ENCODE results near the gene ZMYM4. TPM values are rescaled to one million over a fixed set of nuclear protein-coding genes. Genes with fewer than 3 reads are reported as not detected.

The ZMYM4 gene
- total RNA-seq, 1 donor from 2014 or later: 92.6 TPM

DNA sequence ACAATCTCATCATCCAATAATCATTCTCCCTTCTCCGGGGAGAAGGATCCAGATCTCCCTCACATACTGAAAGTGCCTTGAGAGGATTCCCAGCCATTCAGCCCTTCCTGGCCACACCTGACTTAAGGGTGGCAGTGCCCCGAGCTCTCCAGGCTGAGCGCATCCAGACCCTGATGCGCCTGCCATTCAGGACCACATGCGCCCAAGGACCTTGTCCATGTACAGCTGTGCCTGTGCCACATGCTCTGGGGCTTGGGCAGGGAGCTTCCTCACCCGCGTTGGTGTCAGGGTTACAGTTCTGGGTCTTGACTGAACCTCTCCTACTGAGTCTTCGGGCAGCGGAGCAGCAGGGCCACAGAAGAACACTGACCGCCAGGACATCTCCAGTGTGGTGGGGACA, 167.6 kb downstream of the ZMYM4 start:
- no peak for DNase-seq (ENCODE audit: low read depth, low spot score)
- H3K9me3 Mint-ChIP-seq: no peaks in the 10 kb centered on the region
- TF ChIP-seq, protein P1, sequence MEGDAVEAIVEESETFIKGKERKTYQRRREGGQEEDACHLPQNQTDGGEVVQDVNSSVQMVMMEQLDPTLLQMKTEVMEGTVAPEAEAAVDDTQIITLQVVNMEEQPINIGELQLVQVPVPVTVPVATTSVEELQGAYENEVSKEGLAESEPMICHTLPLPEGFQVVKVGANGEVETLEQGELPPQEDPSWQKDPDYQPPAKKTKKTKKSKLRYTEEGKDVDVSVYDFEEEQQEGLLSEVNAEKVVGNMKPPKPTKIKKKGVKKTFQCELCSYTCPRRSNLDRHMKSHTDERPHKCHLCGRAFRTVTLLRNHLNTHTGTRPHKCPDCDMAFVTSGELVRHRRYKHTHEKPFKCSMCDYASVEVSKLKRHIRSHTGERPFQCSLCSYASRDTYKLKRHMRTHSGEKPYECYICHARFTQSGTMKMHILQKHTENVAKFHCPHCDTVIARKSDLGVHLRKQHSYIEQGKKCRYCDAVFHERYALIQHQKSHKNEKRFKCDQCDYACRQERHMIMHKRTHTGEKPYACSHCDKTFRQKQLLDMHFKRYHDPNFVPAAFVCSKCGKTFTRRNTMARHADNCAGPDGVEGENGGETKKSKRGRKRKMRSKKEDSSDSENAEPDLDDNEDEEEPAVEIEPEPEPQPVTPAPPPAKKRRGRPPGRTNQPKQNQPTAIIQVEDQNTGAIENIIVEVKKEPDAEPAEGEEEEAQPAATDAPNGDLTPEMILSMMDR (conservative IDR thresholded peaks at IDR 0.05): no peak
- peaks cover 4% of the 10 kb centered on the region for H3K36me3 Mint-ChIP-seq (ENCODE audit: low read depth)
- H3K4me1 Mint-ChIP-seq: no peaks in the 10 kb centered on the region
- no peak overlapping the region for H3K4me3 Mint-ChIP-seq
- no peak overlapping the region for H3K27ac Mint-ChIP-seq (ENCODE audit: unreplicated experiment)
- H3K27me3 Mint-ChIP-seq (ENCODE audit: low read depth): no peaks in the 10 kb centered on the region

DNA sequence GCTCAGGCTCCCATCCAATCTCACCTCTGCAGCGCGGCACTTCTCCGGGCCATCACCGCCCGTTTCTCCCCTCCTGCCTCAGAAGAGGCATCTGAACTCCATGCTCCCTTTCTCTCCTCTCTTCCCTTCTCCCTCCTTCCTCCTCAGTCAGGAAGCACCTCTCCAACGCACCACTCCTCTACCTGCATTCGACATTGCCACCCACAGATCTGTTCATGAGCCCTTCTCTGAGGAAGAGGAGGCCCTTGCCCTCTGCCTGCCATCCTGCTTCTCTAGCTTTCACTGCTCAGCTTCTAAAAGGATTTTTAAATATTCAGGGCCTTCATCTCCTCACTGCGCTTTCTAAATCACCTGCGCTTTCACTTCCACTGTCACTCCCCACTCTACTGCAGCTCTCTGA, 168.7 kb downstream of the ZMYM4 start:
- H3K27me3 Mint-ChIP-seq (ENCODE audit: low read depth): no peaks in the 10 kb centered on the region
- H3K36me3 Mint-ChIP-seq (ENCODE audit: low read depth): no peaks in the 10 kb centered on the region
- no peaks in the 10 kb centered on the region for H3K9me3 Mint-ChIP-seq
- H3K27ac Mint-ChIP-seq (ENCODE audit: unreplicated experiment): no peak overlapping the region
- H3K4me1 Mint-ChIP-seq: no peaks in the 10 kb centered on the region
- no peak for DNase-seq (ENCODE audit: low read depth, low spot score)
- TF ChIP-seq, protein P1 (conservative IDR thresholded peaks at IDR 0.05): no peak
- no peak overlapping the region for H3K4me3 Mint-ChIP-seq

DNA sequence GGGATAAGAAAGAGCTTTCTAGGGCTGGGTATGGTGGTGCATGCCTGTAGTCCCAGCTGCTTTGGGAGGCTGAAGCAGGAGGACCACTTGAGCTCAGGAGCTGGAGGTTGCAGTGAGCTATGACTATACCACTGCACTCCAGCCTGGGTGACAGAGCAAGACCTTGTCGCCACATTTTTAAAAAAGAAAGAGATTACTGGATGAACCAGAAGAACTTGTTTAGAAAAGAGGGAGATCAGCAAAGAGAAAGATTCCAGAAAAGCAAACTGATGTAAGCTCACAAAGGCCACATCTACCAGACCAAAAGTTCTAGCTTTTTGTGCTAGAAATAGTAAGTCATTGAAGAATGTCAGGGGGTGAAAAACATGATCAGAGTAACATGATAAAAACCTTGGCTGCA, 171.1 kb downstream of the ZMYM4 start:
- DNase-seq (ENCODE audit: low read depth, low spot score): no peak
- Mint-ChIP-seq H3K27me3 (ENCODE audit: low read depth) (no peaks in the 10 kb centered on the region), H3K27ac (ENCODE audit: unreplicated experiment) (no peak overlapping the region), H3K4me3 (no peak overlapping the region), H3K4me1 (peaks cover 6% of the 10 kb centered on the region), H3K9me3 (no peaks in the 10 kb centered on the region), H3K36me3 (ENCODE audit: low read depth) (no peaks in the 10 kb centered on the region)
- TF ChIP-seq, protein P1 (conservative IDR thresholded peaks at IDR 0.05): no peak

DNA sequence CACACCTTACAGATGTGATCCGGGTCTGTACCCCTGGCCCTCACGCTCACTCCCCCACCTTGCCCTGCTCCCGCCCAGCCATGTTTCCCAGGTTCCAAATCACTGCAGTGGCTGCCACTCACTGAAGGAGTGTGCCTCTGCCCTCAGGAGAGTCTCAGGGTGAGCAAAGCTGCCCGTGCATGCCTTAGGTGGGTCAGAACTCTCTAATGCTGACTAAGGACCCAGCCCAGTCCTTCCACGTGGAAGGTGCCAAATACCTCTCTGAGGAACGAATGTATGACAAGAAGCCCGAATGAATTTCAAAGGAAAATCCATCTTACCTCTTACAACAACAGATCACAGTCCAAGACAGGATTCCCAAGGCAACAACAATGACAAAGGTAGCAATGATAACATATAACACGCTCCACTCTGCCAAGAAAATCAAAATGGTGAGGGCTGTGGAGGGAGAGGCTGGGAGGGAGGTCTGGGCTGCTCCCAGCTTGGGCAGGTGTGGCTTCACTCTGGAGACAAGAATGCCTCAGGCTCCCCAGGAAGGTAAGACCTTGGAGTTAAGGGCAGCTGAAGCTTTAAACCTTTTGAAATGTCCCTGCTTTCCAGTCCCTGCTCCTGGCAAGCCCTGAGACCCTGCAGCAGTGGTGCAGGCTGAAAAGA, 173.5 kb downstream of the ZMYM4 start:
- Mint-ChIP-seq H3K9me3 (no peaks in the 10 kb centered on the region), H3K27ac (ENCODE audit: unreplicated experiment) (no peak overlapping the region), H3K4me1 (peaks cover 8% of the 10 kb centered on the region), H3K4me3 (no peak overlapping the region), H3K36me3 (ENCODE audit: low read depth) (no peaks in the 10 kb centered on the region), H3K27me3 (ENCODE audit: low read depth) (no peaks in the 10 kb centered on the region)
- DNase-seq (ENCODE audit: low read depth, low spot score): no peak
- TF ChIP-seq, protein P1 (conservative IDR thresholded peaks at IDR 0.05): no peak

DNA sequence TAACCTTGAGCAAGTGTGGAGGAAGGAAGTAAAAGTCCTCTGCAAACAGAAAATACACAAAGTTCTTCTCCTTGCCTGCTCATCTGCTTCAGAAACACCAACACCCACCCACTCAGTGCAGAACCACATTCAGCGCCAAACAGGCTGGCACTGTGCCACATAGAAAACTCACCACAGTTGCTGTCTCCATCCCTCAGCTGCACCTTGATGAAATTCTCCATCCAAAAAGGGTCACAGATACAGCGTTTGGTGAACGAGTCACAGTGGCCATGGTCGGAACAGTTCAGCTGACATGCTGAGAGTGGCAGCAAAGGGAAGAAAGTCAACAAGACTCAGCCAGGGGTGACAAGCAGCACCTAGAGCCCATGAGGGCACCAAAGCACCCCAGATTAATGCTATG, 174.2 kb downstream of the ZMYM4 start:
- no peak for DNase-seq (ENCODE audit: low read depth, low spot score)
- no peak overlapping the region for H3K4me3 Mint-ChIP-seq
- H3K27me3 Mint-ChIP-seq (ENCODE audit: low read depth): no peaks in the 10 kb centered on the region
- no peaks in the 10 kb centered on the region for H3K9me3 Mint-ChIP-seq
- TF ChIP-seq, protein P1 (conservative IDR thresholded peaks at IDR 0.05): no peak
- peaks cover 8% of the 10 kb centered on the region for H3K4me1 Mint-ChIP-seq
- H3K36me3 Mint-ChIP-seq (ENCODE audit: low read depth): no peaks in the 10 kb centered on the region
- no peak overlapping the region for H3K27ac Mint-ChIP-seq (ENCODE audit: unreplicated experiment)
